Endothelial cell of umbilical vein (primary cell): ENCODE data around the gene MOCOS. TPM values are rescaled to one million over a fixed set of nuclear protein-coding genes. Genes with fewer than 3 reads are reported as not detected.

Source experiments
- BruUV-seq: library from RNA; stranded (reverse); fragments of 400-500 nt; replicated peaks from 2 replicates; lab custom pipeline; 2021; lab: Mats Ljungman, UMichigan
- CTCF ChIA-PET: fragments of 300-600, 350-600 bp; sonication (Branson Sonifier 250); formaldehyde crosslinking; loops from one replicate; lab custom pipeline; 2021; ENCODE audit warnings: antibody characterized with exemption, inconsistent platforms; lab: Charles Lee
- POLR2A ChIA-PET: fragments of 300-600, 350-600 bp; sonication (Branson Sonifier 250); formaldehyde crosslinking; loops from one replicate; lab custom pipeline; 2021; ENCODE audit warnings: antibody characterized with exemption, inconsistent platforms; lab: Charles Lee
- DNase-seq: peaks from one replicate; pipeline ENCODE4 v3.0.0-alpha.2; 2011; ENCODE audit warnings: low read depth, low spot score
- FAIRE-seq: peaks from 2 replicates; lab custom pipeline; 2011; peaks lifted over from hg19 to GRCh38; lab: Jason Lieb, UNC
- H2AFZ ChIP-seq: 2 replicates; pipeline ENCODE4 v1.6.0; 2012; ENCODE audit warnings: low read depth, low read length, control low read depth, inconsistent platforms
- H3K27ac ChIP-seq: 2 replicates; pipeline ENCODE4 v1.5.1; 2011; ENCODE audit warnings: low read depth, mild to moderate bottlenecking, control low read depth, low read length, moderate library complexity; ENCODE audit not compliant: insufficient read depth
- H3K27me3 ChIP-seq, 2 experiments: 2 replicates each; pipeline versions ENCODE4 v1.6.0 to v1.6.1; 2011; ENCODE audit warnings: low read length in 2 of 2, mixed read lengths in 1 of 2; ENCODE audit not compliant: control insufficient read depth in 2 of 2, insufficient read depth in 2 of 2
- H3K36me3 ChIP-seq, 2 experiments: 2 replicates in 1 of 2; 3 replicates in 1 of 2; pipeline ENCODE4 v1.5.1; 2011; ENCODE audit warnings: low read length in 2 of 2, mild to moderate bottlenecking in 1 of 2, moderate library complexity in 1 of 2; ENCODE audit not compliant: control insufficient read depth in 2 of 2, insufficient read depth in 2 of 2; ENCODE audit errors: extremely low read depth in 1 of 2
- H3K4me1 ChIP-seq: 3 replicates; pipeline ENCODE4 v1.5.1; 2011; ENCODE audit warnings: mild to moderate bottlenecking, low read length; ENCODE audit not compliant: control insufficient read depth, insufficient read depth; ENCODE audit errors: extremely low read depth
- H3K4me2 ChIP-seq: 2 replicates; pipeline ENCODE4 v1.6.1; 2011; ENCODE audit warnings: low read length, control low read depth, mixed read lengths; ENCODE audit not compliant: insufficient read depth
- H3K4me3 ChIP-seq, 3 experiments: fragments of 200-600 bp in 1 of 3; sonication (generic), shearing (Covaris generic) in 1 of 3; replicated peaks in 1 of 3; 2 replicates each; pipeline ENCODE4 v1.5.1; 2011 to 2016; ENCODE audit warnings: control low read depth in 3 of 3, low read length in 3 of 3, mild to moderate bottlenecking in 2 of 3, inconsistent platforms in 1 of 3, low read depth in 1 of 3, moderate library complexity in 1 of 3; ENCODE audit not compliant: insufficient read depth in 1 of 3
- H3K79me2 ChIP-seq: 2 replicates; pipeline ENCODE4 v1.6.0; 2012; ENCODE audit warnings: low read length, inconsistent platforms; ENCODE audit not compliant: control insufficient read depth, insufficient read depth
- H3K9ac ChIP-seq: replicated peaks from 2 replicates; pipeline ENCODE3; 2011; ENCODE audit warnings: low read length, control low read depth; ENCODE audit not compliant: insufficient read depth; ENCODE audit errors: extremely low read depth
- H3K9me1 ChIP-seq: replicated peaks from 3 replicates; pipeline ENCODE4 v1.6.0; 2011; ENCODE audit warnings: mild to moderate bottlenecking, low read length; ENCODE audit not compliant: control insufficient read depth, insufficient read depth; ENCODE audit errors: extremely low read depth
- H3K9me3 ChIP-seq: replicated peaks from 2 replicates; pipeline ENCODE4 v1.5.1; 2012; ENCODE audit warnings: low read length, inconsistent platforms; ENCODE audit not compliant: control insufficient read depth, insufficient read depth
- H4K20me1 ChIP-seq: replicated peaks from 2 replicates; pipeline ENCODE3; 2011; ENCODE audit warnings: mild to moderate bottlenecking, low read length; ENCODE audit not compliant: control insufficient read depth, insufficient read depth; ENCODE audit errors: extremely low read depth
- CTCF ChIP-seq, 2 donors: IDR thresholded peaks; 1 replicate in 1 of 2; 2 replicates in 1 of 2; pipeline ENCODE4 v1.5.1; 2011; ENCODE audit warnings: low read length in 2 of 2, mild to moderate bottlenecking in 2 of 2, moderate library complexity in 2 of 2, control low read depth in 1 of 2, inconsistent platforms in 1 of 2, low read depth in 1 of 2; ENCODE audit not compliant: insufficient read depth in 1 of 2; ENCODE audit errors: extremely low read depth in 1 of 2
- EZH2 ChIP-seq: IDR thresholded peaks from 2 replicates; pipeline ENCODE4 v1.6.1; 2012; ENCODE audit warnings: borderline replicate concordance, low read depth, mild to moderate bottlenecking, moderate library complexity, low read length, inconsistent platforms; ENCODE audit not compliant: severe bottlenecking
- FOS ChIP-seq: IDR thresholded peaks from 2 replicates; pipeline ENCODE4 v1.6.1; 2011; ENCODE audit warnings: mild to moderate bottlenecking, low read length, moderate library complexity, borderline replicate concordance; ENCODE audit not compliant: insufficient read depth
- GATA2 ChIP-seq: IDR thresholded peaks from 2 replicates; pipeline ENCODE4 v1.7.0; 2011; ENCODE audit warnings: low read depth, mild to moderate bottlenecking, moderate library complexity, mixed read lengths, low read length; ENCODE audit not compliant: insufficient read length, insufficient read depth
- JUN ChIP-seq: IDR thresholded peaks from 2 replicates; pipeline ENCODE4 v1.6.1; 2011; ENCODE audit warnings: borderline replicate concordance, low read depth; ENCODE audit not compliant: insufficient read length, insufficient read depth
- MAX ChIP-seq: IDR thresholded peaks from 2 replicates; pipeline ENCODE4 v1.6.1; 2011; ENCODE audit not compliant: insufficient read depth, insufficient read length
- MYC ChIP-seq: IDR thresholded peaks from one replicate; pipeline ENCODE4 v1.6.1; 2011; ENCODE audit warnings: mild to moderate bottlenecking, low read depth, low read length
- POLR2A ChIP-seq: IDR thresholded peaks from 2 replicates; pipeline ENCODE4 v1.6.1; 2012; ENCODE audit warnings: low read depth, mild to moderate bottlenecking, control low read depth, low read length
- POLR2AphosphoS5 ChIP-seq: IDR thresholded peaks from 2 replicates; pipeline ENCODE4 v1.6.1; 2012; ENCODE audit warnings: low read depth, mild to moderate bottlenecking, control low read depth, low read length, moderate library complexity; ENCODE audit not compliant: insufficient read depth
- dilution Hi-C: fragments of 300-500 bp; cut with MboI; formaldehyde crosslinking; loops from one replicate; pipeline ENCODE4 v1.15.0; 2019; ENCODE audit warnings: low sequenced_read_pairs; ENCODE audit not compliant: extremely low pct_ligation_motif_present
- intact Hi-C: fragments of 100-400 bp; cut with micrococcal nuclease; formaldehyde crosslinking; loops from one replicate; pipeline ENCODE4 v1.10.0; 2022
- polyA plus RNA-seq, 4 experiments: library from polyadenylated mRNA; depleted of rRNA in 3 of 4; stranded (reverse) in 3 of 4; unstranded in 1 of 4; fragments of >200 nt; gene quantifications; 2 replicates each; pipeline versions ENCODE4 v1.2.1 to v1.2.3, GENCODE V29; 2011 to 2012; ENCODE audit warnings: missing spikeins in 1 of 4
- total RNA-seq: library from RNA; stranded (reverse); gene quantifications from 2 replicates; pipeline ENCODE4 v1.2.3, GENCODE V29; 2021

The MOCOS gene
- total and polyA plus RNA-seq, 2 donors (not counting 3 experiments of a cell fraction or from before 2014, with no cell fraction given): 0.18 to 0.88 TPM

GRCh38 chr18:36196238-36196995, 9.1 kb downstream of the MOCOS start:
- no peaks in the 10 kb centered on the region for H3K9me1 ChIP-seq
- DNase-seq (no peak), FAIRE-seq (no peak)
- no peak overlapping the region for H3K4me2 ChIP-seq
- peaks cover 0 to 2% of the 10 kb centered on the region in 2 experiments for H3K27me3 ChIP-seq
- H3K4me1 ChIP-seq: no peaks in the 10 kb centered on the region
- H3K36me3 ChIP-seq: no peaks in the 10 kb centered on the region
- no TSS peak for BruUV-seq
- H3K9me3 ChIP-seq: no peaks in the 10 kb centered on the region
- H4K20me1 ChIP-seq: no peaks in the 10 kb centered on the region
- dilution Hi-C loops: no loop called here
- H3K79me2 ChIP-seq: no peaks in the 10 kb centered on the region
- no peak overlapping the region for H3K4me3 ChIP-seq
- no peak overlapping the region for H3K27ac ChIP-seq
- POLR2A ChIA-PET: no interaction called here
- intact Hi-C loops: no loop called here
- TF ChIP-seq JUN (no peak), MYC (no peak), FOS (no peak), GATA2 (no peak), MAX (no peak), EZH2 (no peak), CTCF (IDR thresholded peaks at IDR 0.05; ENCODE audit: extremely low read depth in 1 of 2, insufficient read depth in 1 of 2, low read depth in 1 of 2, low read length in 2 of 2) (no peak), POLR2AphosphoS5 (no peak), POLR2A (no peak)
- no peak overlapping the region for H3K9ac ChIP-seq
- CTCF ChIA-PET: no interaction called here
- no peak overlapping the region for H2AFZ ChIP-seq
